GM12878 (cell line): Measurements from ENCODE around the gene SF3B6. TPM values are rescaled to one million over a fixed set of nuclear protein-coding genes. Genes with fewer than 3 reads are reported as not detected.

ENCODE experiments used
- ATAC-seq: fragments of 200-7000 bp; cut with Tn5 transposase; 3 replicates; pipeline ENCODE4 v1.9.1; 2020; ENCODE audit warnings: mild to moderate bottlenecking, moderate library complexity
- BruUV-seq: library from RNA; stranded (reverse); fragments of 400-500 nt; replicated peaks from 2 replicates; lab custom pipeline; 2021; lab: Mats Ljungman, UMichigan
- CTCF ChIA-PET: fragments of 300-600 bp; sonication (Branson Sonifier 250); formaldehyde crosslinking; extraction: SDS; loops from one replicate; lab custom pipeline; 2021; ENCODE audit warnings: inconsistent platforms; lab: Yijun Ruan, JAX
- POLR2A ChIA-PET: fragments of 350-600 bp; formaldehyde crosslinking; extraction: SDS; loops from one replicate; lab custom pipeline; 2021; ENCODE audit warnings: inconsistent platforms; lab: Charles Lee
- RAD21 ChIA-PET: fragments of 300-600 bp; sonication (Branson Sonifier 250); formaldehyde crosslinking; loops from one replicate; lab custom pipeline; 2023; ENCODE audit warnings: antibody characterized with exemption; ENCODE audit not compliant: unreplicated experiment; lab: Charles Lee
- SMC1A ChIA-PET: fragments of 300-600 bp; sonication (Branson Sonifier 250); formaldehyde crosslinking; loops from one replicate; lab custom pipeline; 2023; ENCODE audit not compliant: unreplicated experiment, uncharacterized antibody; lab: Charles Lee
- DNase-seq: peaks from one replicate; pipeline ENCODE4 v3.0.0-alpha.2; 2011; ENCODE audit warnings: low read depth, low spot score
- FAIRE-seq: peaks from 3 replicates; lab custom pipeline; 2011; peaks lifted over from hg19 to GRCh38; lab: Jason Lieb, UNC
- H2AFZ ChIP-seq: 2 replicates; pipeline ENCODE4 v1.6.0; 2011; ENCODE audit warnings: low read depth, low read length, control low read depth; ENCODE audit not compliant: control insufficient read depth
- H3K27ac ChIP-seq: 2 replicates; pipeline ENCODE4 v1.5.1; 2011; ENCODE audit warnings: control low read depth; ENCODE audit not compliant: control insufficient read depth, insufficient read depth
- H3K27me3 ChIP-seq, 2 experiments: replicated peaks in 1 of 2; 2 replicates each; pipeline versions ENCODE4 v1.6.0 to v1.6.1; 2011; ENCODE audit warnings: low read length in 1 of 2; ENCODE audit not compliant: control insufficient read depth in 2 of 2, insufficient read depth in 2 of 2
- H3K36me3 ChIP-seq, 2 experiments: 2 replicates each; pipeline ENCODE4 v1.5.1; 2011; ENCODE audit warnings: low read length in 1 of 2; ENCODE audit not compliant: control insufficient read depth in 2 of 2, insufficient read depth in 2 of 2
- H3K4me1 ChIP-seq: 2 replicates; pipeline ENCODE4 v1.6.1; 2011; ENCODE audit warnings: mild to moderate bottlenecking, low read length, moderate library complexity, mixed read lengths; ENCODE audit not compliant: control insufficient read depth, insufficient read depth
- H3K4me2 ChIP-seq: 2 replicates; pipeline ENCODE4 v1.6.0; 2011; ENCODE audit warnings: control low read depth; ENCODE audit not compliant: control insufficient read depth, insufficient read depth
- H3K4me3 ChIP-seq: fragments of 200-600 bp; sonication (generic); 2 replicates; pipeline ENCODE4 v1.5.1; 2016
- H3K79me2 ChIP-seq: 2 replicates; pipeline ENCODE4 v1.6.0; 2011; ENCODE audit warnings: low read length; ENCODE audit not compliant: control insufficient read depth, insufficient read depth
- H3K9ac ChIP-seq: 2 replicates; pipeline ENCODE4 v1.8.0; 2011; ENCODE audit warnings: low read length, control low read depth, mixed read lengths; ENCODE audit not compliant: control insufficient read depth, insufficient read depth
- H3K9me3 ChIP-seq: replicated peaks from 3 replicates; pipeline ENCODE4 v1.5.1; 2011; ENCODE audit warnings: mild to moderate bottlenecking, low read length; ENCODE audit not compliant: control insufficient read depth, insufficient read depth
- H4K20me1 ChIP-seq: 2 replicates; pipeline ENCODE4 v1.6.0; 2011; ENCODE audit not compliant: control insufficient read depth, insufficient read depth
- WRNIP1 ChIP-seq: IDR thresholded peaks from 2 replicates; pipeline ENCODE4 v1.6.1; 2011; ENCODE audit warnings: low read depth, low read length, improper control_type of control experiment, borderline replicate concordance
- WGBS: methylation state at CpG from one replicate; pipeline ENCODE4 v1.1.6; 2016; ENCODE audit warnings: low lambda C conversion rate; ENCODE audit not compliant: insufficient replicate concordance, insufficient coverage; ENCODE audit errors: missing lambda C conversion rate; 5-methylcytosine and 5-hydroxymethylcytosine counted together
- in situ Hi-C: fragments of 300-500 bp; cut with MboI; formaldehyde crosslinking; loops from 9 replicates; pipeline ENCODE4 v1.14.3; 2018; ENCODE audit warnings: mixed read lengths
- intact Hi-C: fragments of 100-400 bp; cut with micrococcal nuclease; formaldehyde crosslinking; loops from one replicate; pipeline ENCODE4 v1.14.2; 2022; ENCODE audit not compliant: unreplicated experiment
- polyA plus RNA-seq, 11 experiments: library from polyadenylated mRNA; depleted of rRNA in 4 of 11; unstranded in 6 of 11; stranded (reverse) in 5 of 11; fragments of >200 nt; fragmentation: Nextera tagmentation in 4 of 11; fragmentation: Illumina TruSeq in 1 of 11; extraction: Ambion mirVana in 4 of 11; extraction: Trizol in 1 of 11; gene quantifications; 1 replicate in 1 of 11; 2 replicates in 10 of 11; pipeline versions ENCODE4 v1.2.1 to v1.2.3, GENCODE V29; 2011 to 2016; ENCODE audit warnings: inconsistent platforms in 2 of 11, missing spikeins in 2 of 11, low read depth in 1 of 11
- total RNA-seq, 4 experiments: library from RNA; depleted of rRNA in 3 of 4; stranded (reverse); fragments of >200 nt in 3 of 4; fragmentation: Illumina TruSeq in 1 of 4; extraction: Trizol in 1 of 4; gene quantifications; 2 replicates each; pipeline versions ENCODE4 v1.2.1 to v1.2.3, GENCODE V29; 2013 to 2021
- TF ChIP-seq, protein P1 (sequence below), 3 experiments: IDR thresholded peaks in 2 of 3; conservative IDR thresholded peaks in 1 of 3; 2 replicates each; pipeline ENCODE4 v1.5.1; 2011; ENCODE audit warnings: low read depth in 3 of 3, low read length in 3 of 3, mild to moderate bottlenecking in 3 of 3, control low read depth in 2 of 3, moderate library complexity in 2 of 3, inconsistent platforms in 1 of 3, mixed read lengths in 1 of 3; ENCODE audit not compliant: control insufficient read depth in 2 of 3, insufficient read depth in 1 of 3; ENCODE audit errors: extremely low read depth in 1 of 3
- TF ChIP-seq, protein P2 (sequence below): IDR thresholded peaks from 2 replicates; pipeline ENCODE4 v1.6.1; 2012; ENCODE audit warnings: improper control_type of control experiment, low read depth, low read length; ENCODE audit not compliant: insufficient replicate concordance

The SF3B6 gene
- total and polyA plus RNA-seq, 10 of the 15 experiments (the other 5 are each of a cell fraction or from before 2014, with no cell fraction given): 118 to 584 (median 270) TPM

DNA sequence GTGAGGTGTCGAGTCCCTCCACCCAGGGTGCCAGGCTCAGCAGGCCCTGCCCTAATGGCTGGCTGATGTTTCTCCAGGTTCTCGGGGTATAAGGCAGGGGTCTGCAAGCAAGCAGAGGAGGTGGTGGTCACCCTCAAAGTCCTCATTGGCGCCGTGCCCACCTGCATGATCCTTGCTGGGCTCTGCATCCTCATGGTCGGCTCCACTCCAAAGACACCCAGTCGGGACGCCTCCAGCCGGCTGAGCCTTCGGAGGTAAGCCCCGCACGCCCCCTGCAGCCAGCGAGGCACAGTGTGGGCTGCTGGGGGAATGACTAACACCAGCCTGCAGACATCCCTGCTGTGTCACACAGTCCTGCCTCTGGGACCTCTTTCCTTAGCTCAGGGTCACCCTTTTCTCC is 52.1 kb downstream of the SF3B6 start:
- TF ChIP-seq, protein P1, sequence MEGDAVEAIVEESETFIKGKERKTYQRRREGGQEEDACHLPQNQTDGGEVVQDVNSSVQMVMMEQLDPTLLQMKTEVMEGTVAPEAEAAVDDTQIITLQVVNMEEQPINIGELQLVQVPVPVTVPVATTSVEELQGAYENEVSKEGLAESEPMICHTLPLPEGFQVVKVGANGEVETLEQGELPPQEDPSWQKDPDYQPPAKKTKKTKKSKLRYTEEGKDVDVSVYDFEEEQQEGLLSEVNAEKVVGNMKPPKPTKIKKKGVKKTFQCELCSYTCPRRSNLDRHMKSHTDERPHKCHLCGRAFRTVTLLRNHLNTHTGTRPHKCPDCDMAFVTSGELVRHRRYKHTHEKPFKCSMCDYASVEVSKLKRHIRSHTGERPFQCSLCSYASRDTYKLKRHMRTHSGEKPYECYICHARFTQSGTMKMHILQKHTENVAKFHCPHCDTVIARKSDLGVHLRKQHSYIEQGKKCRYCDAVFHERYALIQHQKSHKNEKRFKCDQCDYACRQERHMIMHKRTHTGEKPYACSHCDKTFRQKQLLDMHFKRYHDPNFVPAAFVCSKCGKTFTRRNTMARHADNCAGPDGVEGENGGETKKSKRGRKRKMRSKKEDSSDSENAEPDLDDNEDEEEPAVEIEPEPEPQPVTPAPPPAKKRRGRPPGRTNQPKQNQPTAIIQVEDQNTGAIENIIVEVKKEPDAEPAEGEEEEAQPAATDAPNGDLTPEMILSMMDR (IDR thresholded peaks at IDR 0.05 in 2 of 3, conservative IDR thresholded peaks at IDR 0.05 in 1 of 3; ENCODE audit: control insufficient read depth in 2 of 3, extremely low read depth in 1 of 3, insufficient read depth in 1 of 3, low read depth in 3 of 3, low read length in 3 of 3): no peak
- TF ChIP-seq WRNIP1: no peak
- TF ChIP-seq, protein P2, sequence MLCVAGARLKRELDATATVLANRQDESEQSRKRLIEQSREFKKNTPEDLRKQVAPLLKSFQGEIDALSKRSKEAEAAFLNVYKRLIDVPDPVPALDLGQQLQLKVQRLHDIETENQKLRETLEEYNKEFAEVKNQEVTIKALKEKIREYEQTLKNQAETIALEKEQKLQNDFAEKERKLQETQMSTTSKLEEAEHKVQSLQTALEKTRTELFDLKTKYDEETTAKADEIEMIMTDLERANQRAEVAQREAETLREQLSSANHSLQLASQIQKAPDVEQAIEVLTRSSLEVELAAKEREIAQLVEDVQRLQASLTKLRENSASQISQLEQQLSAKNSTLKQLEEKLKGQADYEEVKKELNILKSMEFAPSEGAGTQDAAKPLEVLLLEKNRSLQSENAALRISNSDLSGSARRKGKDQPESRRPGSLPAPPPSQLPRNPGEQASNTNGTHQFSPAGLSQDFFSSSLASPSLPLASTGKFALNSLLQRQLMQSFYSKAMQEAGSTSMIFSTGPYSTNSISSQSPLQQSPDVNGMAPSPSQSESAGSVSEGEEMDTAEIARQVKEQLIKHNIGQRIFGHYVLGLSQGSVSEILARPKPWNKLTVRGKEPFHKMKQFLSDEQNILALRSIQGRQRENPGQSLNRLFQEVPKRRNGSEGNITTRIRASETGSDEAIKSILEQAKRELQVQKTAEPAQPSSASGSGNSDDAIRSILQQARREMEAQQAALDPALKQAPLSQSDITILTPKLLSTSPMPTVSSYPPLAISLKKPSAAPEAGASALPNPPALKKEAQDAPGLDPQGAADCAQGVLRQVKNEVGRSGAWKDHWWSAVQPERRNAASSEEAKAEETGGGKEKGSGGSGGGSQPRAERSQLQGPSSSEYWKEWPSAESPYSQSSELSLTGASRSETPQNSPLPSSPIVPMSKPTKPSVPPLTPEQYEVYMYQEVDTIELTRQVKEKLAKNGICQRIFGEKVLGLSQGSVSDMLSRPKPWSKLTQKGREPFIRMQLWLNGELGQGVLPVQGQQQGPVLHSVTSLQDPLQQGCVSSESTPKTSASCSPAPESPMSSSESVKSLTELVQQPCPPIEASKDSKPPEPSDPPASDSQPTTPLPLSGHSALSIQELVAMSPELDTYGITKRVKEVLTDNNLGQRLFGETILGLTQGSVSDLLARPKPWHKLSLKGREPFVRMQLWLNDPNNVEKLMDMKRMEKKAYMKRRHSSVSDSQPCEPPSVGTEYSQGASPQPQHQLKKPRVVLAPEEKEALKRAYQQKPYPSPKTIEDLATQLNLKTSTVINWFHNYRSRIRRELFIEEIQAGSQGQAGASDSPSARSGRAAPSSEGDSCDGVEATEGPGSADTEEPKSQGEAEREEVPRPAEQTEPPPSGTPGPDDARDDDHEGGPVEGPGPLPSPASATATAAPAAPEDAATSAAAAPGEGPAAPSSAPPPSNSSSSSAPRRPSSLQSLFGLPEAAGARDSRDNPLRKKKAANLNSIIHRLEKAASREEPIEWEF: no peak
- TF ChIP-seq, all 136 proteins: peak for 0
- H4K20me1 ChIP-seq: no peaks in the 10 kb centered on the region
- no peak overlapping the region for H3K27ac ChIP-seq
- H3K9me3 ChIP-seq: no peaks in the 10 kb centered on the region
- ChIA-PET CTCF (no interaction called here), SMC1A (no interaction called here), RAD21 (no interaction called here), POLR2A (no interaction called here)
- 96% methylated on average over 8 of the region's 12 CpGs for WGBS
- no peak overlapping the region for H2AFZ ChIP-seq
- no peaks in the 10 kb centered on the region for H3K4me1 ChIP-seq
- no peaks in the 10 kb centered on the region for H3K27me3 ChIP-seq
- DNase-seq (no peak), ATAC-seq (no peak), FAIRE-seq (no peak)
- no peaks in the 10 kb centered on the region for H3K79me2 ChIP-seq
- H3K4me2 ChIP-seq: no peak overlapping the region
- H3K4me3 ChIP-seq: no peak overlapping the region
- intact Hi-C loops: no loop called here
- BruUV-seq: no TSS peak
- H3K36me3 ChIP-seq: peaks cover 0 to 8% of the 10 kb centered on the region in 2 experiments; a peak in 3 of 4 replicates
- in situ Hi-C loops: no loop called here
- no peak overlapping the region for H3K9ac ChIP-seq
